Measurements from ENCODE around the gene DUOX1. TPM values are rescaled to one million over a fixed set of nuclear protein-coding genes. Genes with fewer than 3 reads are reported as not detected.
A peak's percentile ranks its signal among the peaks of the same experiment; 100 is the strongest.

The DUOX1 gene
- total and polyA plus RNA-seq, 9 of the 15 experiments (the other 6 are each of a cell fraction or from before 2014, with no cell fraction given), result 0.01 to 0.22 (median 0.01) TPM; not detected in 6

- TF ChIP-seq ATF4 (CRISPR knock-in tag; IDR thresholded peaks at IDR 0.05) (no peak), HSF4 (CRISPR knock-in tag; IDR thresholded peaks at IDR 0.05; ENCODE audit: borderline replicate concordance) (no peak), ZBTB12 (CRISPR knock-in tag; IDR thresholded peaks at IDR 0.05) (peak; percentile 42; the same call in 1 of the 2 replicates), E2F1 (CRISPR knock-in tag; IDR thresholded peaks at IDR 0.05) (peak; percentile 88), JUNB (CRISPR knock-in tag; conservative IDR thresholded peaks at IDR 0.05) (no peak), SFPQ (IDR thresholded peaks at IDR 0.05; ENCODE audit: low read depth, low read length) (no peak), NFE2 (IDR thresholded peaks at IDR 0.05; ENCODE audit: low read depth) (no peak), MAX (CRISPR knock-in tag; IDR thresholded peaks at IDR 0.05) (no peak), KDM1A (IDR thresholded peaks at IDR 0.05) (peak in 1 of 2 experiments; percentile 56; a peak in 2 of 4 replicates), GABPB2 (CRISPR knock-in tag; conservative IDR thresholded peaks at IDR 0.05) (no peak)
These were observed 68.7 kb downstream of the DUOX1 start (continued) for GRCh38 chr15:45198337-45199135.
